DMS79 (cell line): ENCODE results near the gene GLRA3.
"Not testable (repeated sequence)": the region's sequence is repeated elsewhere in the genome, so short reads cannot be mapped to it uniquely, and the experiment has no call there.

ENCODE experiments used
- DNase-seq: peaks from one replicate; lab custom pipeline; 2025; lab: John Stamatoyannopoulos, UW

Gene GLRA3

DNA sequence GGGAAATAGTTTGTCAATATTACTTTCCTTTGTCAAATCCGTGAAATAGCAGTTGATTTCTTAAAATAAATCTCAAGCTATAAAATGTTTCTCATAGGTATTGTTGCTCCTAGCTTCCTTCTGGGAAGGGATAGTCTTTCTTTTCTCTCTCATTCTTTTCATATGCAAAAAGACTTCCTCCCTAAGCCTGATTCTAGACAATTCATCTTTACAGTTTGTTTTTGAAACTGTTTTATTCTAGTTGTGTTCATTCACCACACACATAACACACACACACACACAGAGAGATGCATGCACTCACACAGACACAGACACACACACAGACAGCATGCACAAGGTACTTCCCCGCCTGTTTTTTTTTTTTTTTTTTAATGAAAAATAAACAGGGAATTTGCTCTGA is 18.2 kb downstream of the GLRA3 start:
- DNase-seq: no peak

DNA sequence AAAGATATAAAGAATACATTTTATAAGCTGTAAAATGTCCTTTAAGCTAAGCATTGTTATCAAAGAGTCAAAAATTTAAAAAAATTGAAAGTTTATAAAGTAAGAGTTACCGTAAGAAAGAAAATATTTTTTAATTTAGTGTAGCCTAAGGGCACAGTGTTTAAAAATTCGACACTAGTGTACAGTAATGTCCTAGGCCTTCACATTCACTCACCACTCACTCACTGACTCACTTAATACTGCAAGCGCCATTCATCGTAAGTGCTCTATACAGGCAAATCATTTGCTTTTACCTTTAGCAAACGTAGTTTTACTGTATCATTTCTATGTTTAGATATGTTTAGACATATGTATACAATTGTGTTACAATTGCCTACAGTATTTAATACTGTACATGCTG is 20.2 kb downstream of the GLRA3 start:
- DNase-seq: no peak

DNA sequence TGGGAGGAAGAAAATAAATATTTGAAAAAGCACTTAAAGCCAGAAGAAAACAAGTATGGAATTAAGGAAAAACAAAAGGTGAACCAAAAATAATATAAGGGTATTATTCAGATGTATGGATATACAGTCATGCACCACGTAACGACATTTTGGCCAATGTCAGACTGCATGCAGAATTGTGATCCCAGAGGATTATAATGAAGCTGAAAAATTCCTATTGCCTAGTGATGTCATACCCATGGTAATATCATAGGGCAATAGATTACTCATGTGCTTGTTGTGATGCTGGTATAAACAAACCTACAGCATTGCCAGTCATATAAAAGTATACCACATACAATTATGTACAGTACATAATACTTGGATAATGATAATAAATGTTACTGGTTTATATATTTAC is 20.9 kb downstream of the GLRA3 start:
- no peak for DNase-seq

DNA sequence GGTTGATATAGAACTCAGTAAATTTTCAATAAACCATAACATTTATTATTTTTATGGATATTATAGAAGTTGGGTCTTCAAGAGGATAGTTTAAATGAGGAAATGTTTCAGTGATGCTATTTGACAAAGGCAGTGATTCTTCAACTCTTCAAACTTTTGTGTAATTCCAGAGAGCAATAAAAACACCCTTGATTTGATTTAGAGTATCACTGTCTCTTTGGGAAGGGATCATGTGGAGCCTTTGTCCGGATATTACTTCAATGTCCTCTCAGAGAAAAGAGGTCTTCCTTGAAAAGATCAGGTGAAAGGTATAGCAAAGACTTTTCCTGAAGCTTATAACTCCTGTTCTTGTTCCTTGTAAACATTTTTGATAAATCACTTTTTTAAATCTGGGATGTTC is 23.3 kb downstream of the GLRA3 start:
- no peak for DNase-seq

DNA sequence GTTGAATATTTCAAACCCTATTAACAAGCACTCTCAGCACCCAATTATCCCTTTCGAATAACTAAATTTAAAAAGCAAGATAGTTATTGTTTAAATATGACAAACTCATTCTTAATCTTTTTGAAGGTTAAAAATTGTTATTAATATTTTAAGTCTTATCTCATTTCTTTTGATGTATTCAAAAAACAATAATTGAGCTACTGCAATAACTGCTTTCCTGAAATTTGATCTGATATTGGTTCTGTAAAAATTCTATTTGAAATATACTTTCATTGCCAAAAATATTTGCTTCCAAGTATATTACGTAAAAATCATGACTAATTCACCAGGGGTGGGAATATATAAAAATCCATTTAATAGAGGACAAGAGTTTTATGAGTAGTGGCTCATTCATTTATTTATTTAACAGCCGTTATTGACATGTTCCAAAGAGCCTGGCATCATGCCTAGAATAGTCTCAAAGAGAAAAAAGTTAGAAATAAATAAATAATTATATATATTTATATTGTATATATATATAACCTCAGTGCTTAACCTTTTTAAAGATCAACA is 34.4 kb downstream of the GLRA3 start:
- no peak for DNase-seq

DNA sequence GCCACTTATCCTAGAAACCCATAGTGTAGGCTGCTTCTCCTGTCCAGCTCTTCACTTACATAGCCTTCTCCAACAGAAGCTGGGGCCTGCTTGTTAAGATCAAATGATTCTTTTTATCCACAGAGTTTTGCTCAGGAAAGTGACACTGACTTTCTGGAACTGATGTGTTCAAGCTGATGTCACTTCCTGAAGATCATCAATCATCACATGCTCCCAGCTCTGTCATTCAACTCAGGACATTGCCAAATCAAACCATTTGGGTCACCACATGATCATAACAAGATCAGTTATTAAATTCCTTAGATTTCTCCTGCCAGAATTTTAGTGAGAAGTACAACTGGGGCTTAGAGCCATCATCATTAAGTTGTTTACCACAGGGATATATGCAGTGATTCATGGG is 39.4 kb downstream of the GLRA3 start:
- no peak for DNase-seq

DNA sequence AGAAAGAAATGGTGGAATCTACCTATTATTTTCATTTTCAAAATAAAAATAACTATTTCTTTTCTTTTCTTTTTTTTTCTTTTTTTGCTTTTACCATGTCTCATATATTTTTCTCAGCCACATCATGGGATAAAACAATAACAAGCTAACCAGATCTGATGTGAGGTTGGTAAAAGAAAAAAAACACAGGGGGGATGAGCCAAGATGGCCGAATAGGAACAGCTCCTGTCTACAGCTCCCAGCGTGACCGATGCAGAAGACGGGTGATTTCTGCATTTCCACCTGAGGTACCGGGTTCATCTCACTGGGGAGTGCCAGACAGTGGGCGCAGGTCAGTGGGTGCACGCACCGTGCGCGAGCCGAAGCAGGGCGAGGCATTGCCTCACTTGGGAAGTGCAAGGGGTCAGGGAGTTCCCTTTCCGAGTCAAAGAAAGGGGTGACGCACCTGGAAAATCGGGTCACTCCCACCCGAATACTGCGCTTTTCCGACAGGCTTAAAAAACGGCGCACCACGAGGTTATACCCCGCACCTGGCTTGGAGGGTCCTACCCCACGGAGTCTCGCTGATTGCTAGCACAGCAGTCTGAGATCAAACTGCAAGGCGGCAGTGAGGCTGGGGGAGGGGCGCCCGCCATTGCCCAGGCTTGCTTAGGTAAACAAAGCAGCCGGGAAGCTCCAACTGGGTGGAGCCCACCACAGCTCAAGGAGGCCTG is 50.6 kb downstream of the GLRA3 start:
- DNase-seq: not testable (repeated sequence)

DNA sequence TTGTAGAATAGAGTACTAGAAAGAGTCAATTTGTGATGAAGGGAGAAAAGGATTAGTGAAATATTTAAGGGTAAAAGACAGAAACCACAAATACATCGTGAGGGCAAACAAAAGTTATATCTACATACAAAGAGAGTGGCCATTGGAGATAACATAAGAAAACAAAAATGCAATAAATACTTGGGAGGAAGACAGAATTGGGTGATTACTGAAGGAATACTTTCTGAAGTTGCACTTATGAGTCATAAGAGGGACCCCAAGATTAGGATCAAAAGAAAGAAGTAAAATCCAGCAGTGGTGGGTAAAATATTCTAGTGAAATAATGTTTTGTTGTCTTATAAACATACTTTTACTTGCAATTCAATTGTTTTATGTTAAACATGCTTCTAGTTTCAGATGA is 53.7 kb downstream of the GLRA3 start:
- DNase-seq: no peak

DNA sequence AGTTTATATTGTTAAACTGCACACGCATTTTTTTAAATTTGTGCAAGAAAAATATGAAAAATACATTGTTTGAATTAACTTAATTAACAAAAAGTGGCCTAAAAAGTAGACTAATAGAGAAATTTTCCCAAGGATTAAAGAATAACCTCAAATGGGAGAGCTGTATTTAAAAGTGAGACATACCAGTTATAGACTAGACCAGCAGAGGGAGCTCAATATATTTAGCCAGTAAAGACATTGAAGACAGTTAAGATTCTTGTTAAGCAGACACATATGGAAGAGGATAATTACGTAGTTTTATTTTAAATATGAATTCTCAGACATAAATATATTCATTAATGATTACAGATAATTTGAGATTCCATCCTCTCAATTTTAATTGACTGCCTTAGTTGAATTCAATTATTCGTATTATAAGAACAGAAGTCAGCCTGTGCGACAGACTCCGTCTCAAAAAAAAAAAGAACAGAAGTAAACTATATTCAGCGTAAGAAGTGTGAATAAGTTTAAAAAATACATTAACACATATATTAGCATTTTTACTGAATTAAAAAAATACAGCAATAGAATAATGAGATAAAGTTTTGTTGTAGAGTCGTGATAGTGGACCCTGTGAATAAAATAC is 64.8 kb downstream of the GLRA3 start:
- no peak for DNase-seq

DNA sequence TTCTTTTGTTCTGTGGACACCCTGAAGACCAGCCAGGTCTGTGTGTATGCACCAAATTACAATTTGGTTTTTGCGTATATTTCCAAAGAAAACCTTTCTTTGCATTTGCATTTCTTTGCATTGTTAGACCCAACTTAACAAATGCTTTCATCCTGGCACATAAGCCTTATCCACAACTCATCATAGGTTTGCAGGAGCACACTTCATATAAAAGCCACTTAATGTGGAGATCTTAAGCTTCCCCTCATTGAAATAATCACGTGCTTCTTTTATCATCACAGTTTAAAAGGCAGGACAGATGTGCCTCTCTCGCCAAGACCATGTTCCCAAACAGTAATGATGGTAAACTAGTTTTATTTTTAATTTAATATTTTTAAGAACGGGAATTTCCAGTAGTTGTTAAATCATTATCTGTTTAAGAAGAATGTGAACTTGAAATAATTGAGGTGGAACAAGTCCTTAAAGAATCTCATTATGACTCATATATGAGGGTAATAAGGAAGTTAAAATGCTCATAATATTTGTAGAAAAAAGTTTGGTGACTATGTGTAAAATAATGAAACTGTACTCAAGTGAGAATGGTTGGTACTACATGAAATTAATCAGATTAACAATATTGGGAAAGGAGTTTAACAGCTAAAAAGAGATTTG is 65.5 kb downstream of the GLRA3 start:
- DNase-seq: no peak

DNA sequence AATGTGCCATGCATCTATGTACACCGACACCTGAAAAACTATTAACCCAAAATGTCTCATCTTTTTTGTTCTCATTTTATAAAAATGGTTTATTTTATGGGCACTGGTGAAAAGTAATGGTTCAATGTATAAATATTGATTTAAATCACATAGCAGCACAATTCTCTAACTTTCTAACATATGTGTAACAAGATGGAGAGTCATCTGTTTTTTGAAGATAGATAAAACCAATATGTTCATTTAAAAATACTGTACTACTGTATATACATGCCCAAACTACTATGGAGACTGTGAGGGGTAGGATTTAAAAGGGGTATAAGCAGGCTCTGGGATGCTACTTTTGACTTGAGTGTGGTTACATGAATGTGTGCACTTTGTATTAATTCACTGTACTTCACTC is 67.6 kb downstream of the GLRA3 start:
- DNase-seq: no peak

DNA sequence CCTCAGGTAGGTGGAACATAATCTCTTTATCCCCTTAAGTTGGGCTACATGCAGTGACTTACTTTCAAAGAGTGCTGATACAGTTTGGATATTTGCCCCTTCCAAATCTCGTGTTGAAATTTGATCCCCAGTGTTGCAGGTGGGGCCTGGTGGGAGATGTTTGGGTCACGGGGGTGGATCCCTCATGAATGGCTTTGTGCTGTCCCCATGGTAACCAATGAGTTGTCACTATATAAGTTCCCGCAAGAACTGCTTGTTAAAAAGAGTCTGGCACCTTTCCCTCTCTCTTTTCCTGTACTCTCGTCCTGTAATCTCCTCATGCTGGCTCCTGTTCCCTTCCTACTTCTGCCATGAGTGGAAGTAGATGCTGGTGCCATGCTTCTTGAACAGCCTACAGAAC is 71.3 kb downstream of the GLRA3 start:
- DNase-seq: no peak

DNA sequence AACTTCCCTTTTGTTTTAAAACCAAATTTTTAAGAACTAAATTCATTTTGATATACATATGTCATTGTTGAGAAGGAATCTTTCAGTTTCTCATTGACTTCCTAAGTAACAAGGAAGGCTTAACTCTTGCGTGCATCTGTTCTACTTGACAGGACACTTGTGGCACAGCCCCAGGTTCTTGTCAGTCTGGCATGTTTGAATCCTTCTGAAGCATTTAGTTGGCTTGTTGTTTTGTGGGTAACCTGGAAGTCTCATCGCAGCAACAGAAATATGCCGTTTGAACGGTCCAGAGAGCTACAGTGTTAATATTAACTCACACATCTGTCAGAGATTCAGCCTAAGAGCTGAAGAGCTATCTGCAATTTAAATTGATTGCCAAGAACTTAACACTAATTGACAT is 76.0 kb downstream of the GLRA3 start:
- DNase-seq: no peak

DNA sequence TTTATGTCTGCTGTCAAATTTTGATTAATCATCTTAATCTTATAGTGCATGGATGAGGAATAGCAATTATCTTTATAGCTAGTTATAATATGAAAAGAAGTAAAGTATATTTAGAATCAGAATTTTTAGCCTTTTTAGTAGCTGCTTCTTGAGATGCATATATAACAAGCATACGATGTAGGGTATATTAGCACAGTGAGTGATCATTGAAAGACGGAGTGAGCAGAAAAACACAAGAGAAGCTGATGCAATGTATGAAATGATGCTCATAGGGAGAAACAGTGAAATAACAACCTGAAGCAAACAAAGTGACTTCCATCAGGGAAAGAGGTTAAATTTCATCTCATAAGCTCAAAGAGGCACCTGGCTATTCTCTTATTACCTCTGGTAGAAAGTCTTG is 77.0 kb downstream of the GLRA3 start:
- DNase-seq: no peak

DNA sequence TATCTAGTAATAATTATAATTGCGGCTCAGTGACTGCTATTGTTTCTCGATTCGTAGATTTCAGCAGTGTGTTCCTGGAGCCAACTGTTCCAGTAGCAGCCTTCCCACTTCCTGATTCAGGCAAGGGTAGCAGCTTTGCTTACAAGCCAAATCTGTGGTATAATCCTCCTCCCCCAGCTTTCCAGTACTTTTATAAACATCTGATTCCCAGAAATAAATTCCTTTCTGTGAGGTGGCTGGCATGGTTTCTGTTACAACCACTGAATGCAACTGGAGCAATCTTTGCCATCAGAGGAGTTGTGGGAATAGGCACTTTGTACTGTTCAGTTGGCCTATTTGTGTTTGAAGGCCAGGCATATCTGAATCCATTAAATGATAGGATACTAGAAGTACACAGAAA is 80.0 kb downstream of the GLRA3 start:
- DNase-seq: no peak

DNA sequence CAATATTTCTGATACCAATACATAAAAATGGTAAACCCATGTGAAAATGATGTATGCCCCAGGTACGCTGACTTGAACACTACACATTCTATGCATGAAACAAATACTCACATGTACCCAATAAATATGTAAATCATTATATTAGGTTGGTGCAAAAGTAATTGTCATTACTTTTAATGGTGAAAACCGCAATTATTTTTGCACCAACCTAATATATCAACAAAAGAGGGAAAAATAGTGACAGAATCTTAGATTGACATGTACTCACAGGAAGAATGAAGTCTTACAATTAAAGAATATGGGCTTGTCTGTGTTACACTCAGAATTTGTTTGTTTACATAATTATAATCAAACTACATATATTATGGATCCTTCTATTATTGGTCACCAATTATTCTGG is 82.3 kb downstream of the GLRA3 start:
- no peak for DNase-seq

DNA sequence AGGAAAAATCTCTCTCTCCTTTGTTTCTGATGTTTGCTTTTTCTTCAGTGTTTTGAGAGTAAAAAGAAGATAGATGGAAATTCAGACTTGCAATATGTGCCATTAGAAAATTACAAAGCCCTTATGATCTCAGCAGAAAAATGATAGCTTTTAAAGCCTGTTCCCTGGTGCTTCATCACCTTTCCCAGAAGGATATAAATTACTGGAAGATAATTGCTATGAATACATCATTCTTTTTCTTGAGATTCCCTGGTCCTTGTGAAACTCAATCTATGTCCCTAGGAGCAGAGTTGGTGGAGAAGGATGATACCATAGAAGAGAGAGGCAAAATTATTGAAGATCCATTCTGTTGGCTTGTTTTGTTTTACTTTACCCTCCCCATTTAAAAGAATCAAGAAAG is 86.5 kb downstream of the GLRA3 start:
- DNase-seq: no peak

DNA sequence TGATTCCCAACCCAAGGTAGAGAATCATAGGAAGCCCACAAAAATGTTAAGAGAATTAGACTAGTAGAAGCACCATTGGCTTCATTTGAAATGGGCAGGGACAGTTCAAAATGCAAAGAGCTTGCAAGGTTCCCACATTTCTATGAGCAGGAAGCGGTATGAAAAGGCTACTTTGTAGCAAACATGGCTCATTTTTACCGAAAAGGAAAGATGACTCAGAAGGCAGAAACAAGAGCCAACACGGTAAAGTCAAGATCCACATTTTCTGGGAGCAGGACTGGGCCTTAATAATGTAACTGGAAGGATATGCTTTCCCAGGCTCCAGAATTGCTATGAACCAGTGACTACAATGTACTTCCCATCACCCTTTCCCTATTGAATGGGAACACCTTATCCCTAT is 89.5 kb downstream of the GLRA3 start:
- no peak for DNase-seq

DNA sequence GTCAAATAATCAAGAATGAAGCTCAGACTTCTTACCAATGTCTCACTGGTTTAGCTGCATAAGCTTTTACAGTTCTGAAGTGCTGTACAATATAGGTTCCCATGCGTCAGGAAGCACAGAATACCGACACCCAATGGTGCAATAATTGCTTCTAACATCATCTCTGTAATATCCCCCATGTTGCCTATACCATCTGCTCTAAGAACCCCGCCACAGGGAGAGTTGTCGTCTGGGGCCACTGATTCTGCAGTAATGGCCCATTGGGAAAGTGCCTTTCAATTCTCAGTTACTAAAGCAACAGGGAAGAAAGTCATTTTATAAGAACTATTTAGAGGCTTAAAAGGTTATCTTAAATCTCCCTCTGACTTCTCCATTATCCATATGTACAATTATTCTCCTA is 94.9 kb downstream of the GLRA3 start:
- DNase-seq: no peak

DNA sequence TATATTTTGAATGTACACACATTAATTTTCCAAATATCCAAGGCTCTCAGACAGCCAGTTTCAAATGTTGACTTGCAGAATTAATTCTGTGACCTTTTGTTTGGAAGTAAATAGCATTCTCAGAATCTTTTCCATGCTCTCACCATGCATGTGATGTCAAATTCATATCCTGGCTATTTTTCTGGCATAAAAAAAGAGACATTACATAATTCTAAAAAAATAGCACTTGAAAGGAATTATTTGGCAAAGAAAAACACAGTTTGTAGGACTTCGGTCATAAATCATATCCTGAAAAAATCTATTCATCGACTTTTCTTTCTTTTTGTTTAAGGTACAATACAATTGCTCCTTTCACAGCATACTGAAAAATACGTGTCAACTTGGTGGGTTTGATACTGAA is 111.2 kb downstream of the GLRA3 start:
- DNase-seq: no peak

DNA sequence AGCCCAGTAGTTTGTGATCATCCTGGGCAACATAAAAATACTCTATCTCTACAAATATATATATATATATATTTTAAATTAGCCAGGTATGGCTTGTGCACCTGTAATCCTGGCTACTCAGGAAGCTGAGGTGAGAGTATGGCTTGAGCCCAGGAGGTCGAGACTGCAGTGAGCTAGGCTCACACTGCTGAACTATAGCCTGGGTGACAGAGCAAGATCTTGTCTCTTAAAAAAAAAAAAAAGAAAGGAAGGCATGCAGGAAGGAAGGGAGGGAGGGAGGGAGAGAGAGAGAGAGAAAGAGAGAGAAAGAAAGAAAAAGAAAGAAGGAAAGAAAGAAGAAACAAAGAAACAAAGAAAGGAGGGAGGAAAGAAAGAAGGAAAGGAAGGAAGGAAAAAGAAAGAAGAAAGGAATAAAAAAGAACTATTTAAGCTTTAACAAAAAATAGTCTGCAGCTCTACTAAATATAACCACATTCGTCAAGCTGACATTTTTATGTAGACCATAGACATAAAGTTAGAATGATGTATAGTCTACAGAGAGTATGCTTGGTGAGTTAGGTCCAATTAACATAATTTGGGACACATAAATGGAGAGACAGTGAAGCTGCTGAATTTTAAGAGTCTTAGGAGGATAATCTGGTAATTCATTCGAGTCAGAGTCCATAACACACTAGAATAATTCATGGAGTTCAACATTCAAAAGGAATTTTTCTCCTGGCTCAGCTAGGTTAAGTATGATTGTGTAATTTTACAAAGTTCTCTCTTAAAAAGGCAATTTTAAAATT is 111.9 kb downstream of the GLRA3 start:
- no peak for DNase-seq

DNA sequence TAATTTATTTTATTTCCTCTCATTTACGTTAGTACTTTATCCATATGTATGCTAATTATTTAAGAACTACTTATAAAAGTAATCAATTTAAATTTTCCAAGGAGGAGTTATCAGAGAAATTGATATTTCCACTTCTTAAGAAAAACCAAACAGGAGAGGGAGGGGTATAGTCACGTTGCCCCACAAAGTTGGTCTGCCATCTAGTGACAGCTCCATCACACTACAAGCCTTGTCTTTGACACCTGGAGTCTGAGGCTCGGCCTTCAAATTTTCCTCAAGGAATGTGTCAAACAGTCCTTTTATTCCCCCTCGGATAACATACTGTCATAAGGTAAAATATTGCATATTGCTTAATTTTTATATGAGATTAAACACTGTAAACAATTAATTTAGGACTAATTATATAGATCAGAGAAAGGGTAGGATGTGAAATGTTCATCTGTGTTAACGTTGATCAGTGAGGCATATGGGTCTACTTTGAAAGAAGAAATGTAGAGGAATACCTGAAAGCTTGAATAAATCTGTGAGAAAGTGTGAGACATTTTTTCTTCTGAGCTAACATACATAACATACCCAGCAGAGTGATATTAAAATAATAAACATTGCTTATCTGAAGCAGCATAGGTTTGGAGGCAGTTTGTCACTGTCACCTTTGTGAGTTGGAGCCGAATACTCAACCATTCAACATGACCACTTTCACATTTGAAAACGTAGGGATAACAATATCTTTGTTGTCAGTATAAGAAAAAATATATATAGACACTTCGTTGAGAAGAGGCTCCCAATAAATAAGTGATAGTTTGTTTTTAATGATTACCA is 114.4 kb downstream of the GLRA3 start:
- no peak for DNase-seq
